GM12892 (cell line): ENCODE results near the gene AKAP13.

ENCODE experiments used
- POLR2A ChIP-seq: IDR thresholded peaks from 2 replicates; pipeline ENCODE4 v1.6.1; 2011; ENCODE audit warnings: low read depth, low read length, control low read depth
- TAF1 ChIP-seq: IDR thresholded peaks from 2 replicates; pipeline ENCODE4 v1.6.1; 2011; ENCODE audit warnings: low read depth, mild to moderate bottlenecking, control low read depth, low read length, borderline replicate concordance

DNA sequence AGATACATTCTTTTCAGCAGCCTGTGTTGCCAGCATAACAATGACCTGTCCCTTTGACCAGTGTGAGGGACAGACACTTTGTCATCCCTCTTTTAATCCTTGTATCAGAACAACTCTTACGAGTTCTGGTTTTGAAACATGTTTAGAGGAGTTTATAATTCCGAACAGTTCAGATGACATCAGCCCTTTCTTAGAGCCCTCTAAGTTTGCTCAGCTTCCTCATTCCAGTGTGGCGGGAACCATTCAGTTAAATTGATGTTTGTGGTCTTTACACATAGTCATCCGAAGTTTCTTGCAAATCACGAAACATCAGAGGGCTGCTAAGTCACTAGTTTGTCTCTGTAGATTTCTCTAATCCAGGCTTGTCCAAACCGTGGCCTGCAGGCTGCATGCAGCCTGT is 102.5 kb downstream of the AKAP13 start:
- TF ChIP-seq POLR2A (no peak), TAF1 (no peak)
